Esophagus squamous epithelium (tissue), 5 donors: ENCODE data around the gene MRPL18. TPM values are rescaled to one million over a fixed set of nuclear protein-coding genes. Genes with fewer than 3 reads are reported as not detected.

ENCODE experiments used
- DNase-seq: peaks from one replicate; lab custom pipeline; 2025; lab: John Stamatoyannopoulos, UW
- H3K27ac ChIP-seq, 4 donors: fragments of 200-600 bp; sonication (generic); one replicate each; pipeline ENCODE4 v1.5.1; 2016 to 2019; ENCODE audit warnings: mild to moderate bottlenecking in 1 of 4
- H3K27me3 ChIP-seq, 4 donors: fragments of 200-600 bp; sonication (generic); 1 replicate in 3 of 4; 2 replicates in 1 of 4; pipeline versions ENCODE4 v1.5.1 to v1.6.0; 2017 to 2021; ENCODE audit warnings: antibody characterized with exemption in 1 of 4
- H3K36me3 ChIP-seq, 3 donors: fragments of 200-600 bp; sonication (generic); one replicate each; pipeline ENCODE4 v1.5.1; 2016 to 2019
- H3K4me1 ChIP-seq, 3 donors: fragments of 200-600 bp; sonication (generic); one replicate each; pipeline ENCODE4 v1.5.1; 2017 to 2019
- H3K4me3 ChIP-seq, 4 donors: fragments of 200-600 bp; sonication (generic); 1 replicate in 3 of 4; 2 replicates in 1 of 4; pipeline ENCODE4 v1.5.1; 2016 to 2019; ENCODE audit warnings: mild to moderate bottlenecking in 2 of 4, moderate library complexity in 1 of 4
- H3K9me3 ChIP-seq, 3 donors: fragments of 200-600 bp; sonication (generic); one replicate each; pipeline ENCODE4 v1.5.1; 2016 to 2019
- CTCF ChIP-seq, 6 experiments: fragments of 450-650 bp in 4 of 6; fragments of 200-600 bp in 2 of 6; sonication (generic) in 2 of 6; IDR thresholded peaks; one replicate each; pipeline ENCODE4 v1.5.1; 2016 to 2019; ENCODE audit warnings: antibody characterized with exemption in 6 of 6, mild to moderate bottlenecking in 4 of 6, moderate library complexity in 4 of 6
- POLR2A ChIP-seq, 4 donors: fragments of 450-650 bp; IDR thresholded peaks; one replicate each; pipeline ENCODE4 v1.6.1; 2017; ENCODE audit warnings: antibody characterized with exemption in 4 of 4, mild to moderate bottlenecking in 4 of 4, moderate library complexity in 3 of 4
- WGBS, 2 donors: methylation state at CpG; one replicate each; pipeline ENCODE4 v1.1.5; 2018; 5-methylcytosine and 5-hydroxymethylcytosine counted together
- intact Hi-C: fragments of 100-400 bp; cut with DNase I; formaldehyde crosslinking; loops from one replicate; pipeline ENCODE4 v1.15.0; 2022
- total RNA-seq, 4 donors: library from RNA; depleted of rRNA; stranded (reverse); fragments of >200 nt; gene quantifications; one replicate each; pipeline ENCODE4 v1.1.0, GENCODE V29; 2016
- donor health status: DM: yes; HTN: yes; CAD: no.

MRPL18 gene
- total RNA-seq, 4 donors from 2014 or later = 46.9 to 94.2 (median 56.0) TPM

DNA sequence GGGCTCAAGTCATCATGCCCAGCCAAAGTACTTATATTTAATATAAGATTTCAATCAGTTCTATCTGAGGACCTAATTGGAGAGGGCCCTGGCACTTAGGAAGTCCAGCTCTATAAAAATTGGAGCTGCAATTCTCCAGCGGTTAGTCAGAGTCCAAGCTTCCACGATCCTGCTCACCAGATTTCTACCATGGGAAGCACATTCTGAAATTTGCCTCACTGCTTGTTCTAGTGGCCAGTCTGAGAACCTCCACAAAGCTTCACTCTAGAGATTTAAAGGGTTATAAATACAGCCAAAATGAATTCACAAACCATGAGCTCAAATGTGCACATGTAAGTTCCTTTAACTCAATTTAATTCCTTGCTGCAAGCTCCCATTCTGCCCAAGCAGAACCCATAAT, 43.3 kb downstream of the MRPL18 start:
- H3K27ac ChIP-seq = no peak overlapping the region
- intact Hi-C loops = no loop called here
- H3K9me3 ChIP-seq = no peaks in the 10 kb centered on the region
- H3K36me3 ChIP-seq = no peaks in the 10 kb centered on the region
- no peak for DNase-seq
- TF ChIP-seq CTCF (IDR thresholded peaks at IDR 0.05) (no peak), POLR2A (IDR thresholded peaks at IDR 0.05) (no peak)
- peaks cover 0 to 8% (median 0%) of the 10 kb centered on the region in 3 donors for H3K4me1 ChIP-seq
- no peak overlapping the region for H3K4me3 ChIP-seq
- peaks cover 0 to 9% (median 0%) of the 10 kb centered on the region in 4 donors for H3K27me3 ChIP-seq
- WGBS, 2 donors = 83 to 92% methylated on average over 2 of the region's 2 CpGs

- H3K36me3 ChIP-seq = no peaks in the 10 kb centered on the region
- H3K4me1 ChIP-seq = peaks cover 0 to 8% (median 0%) of the 10 kb centered on the region in 3 donors
- H3K9me3 ChIP-seq = no peaks in the 10 kb centered on the region
- H3K27me3 ChIP-seq = peaks cover 0 to 9% (median 0%) of the 10 kb centered on the region in 4 donors
- intact Hi-C loops = no loop called here
- DNase-seq = no peak
- TF ChIP-seq POLR2A (IDR thresholded peaks at IDR 0.05) = no peak
- TF ChIP-seq CTCF (IDR thresholded peaks at IDR 0.05) = no peak
- no peak overlapping the region for H3K4me3 ChIP-seq
- H3K27ac ChIP-seq = no peak overlapping the region
- 92 to 97% methylated on average over 3 to 4 of the region's 5 CpGs for WGBS, 2 donors
These were observed 43.8 kb downstream of the MRPL18 start for GRCh38 chr6:159833997-159834603.

GRCh38 chr6:159836718-159837490, 46.6 kb downstream of the MRPL18 start:
- WGBS, 2 donors = 76 to 86% methylated on average over 16 to 18 of the region's 29 CpGs
- DNase-seq = no peak

GRCh38 chr6:159837511-159837910, 47.2 kb downstream of the MRPL18 start:
- Histone ChIP-seq H3K4me3 (no peak overlapping the region), H3K27ac (no peak overlapping the region), H3K36me3 (no peaks in the 10 kb centered on the region), H3K9me3 (no peaks in the 10 kb centered on the region), H3K27me3 (no peaks in the 10 kb centered on the region), H3K4me1 (peaks cover 0 to 8% (median 0%) of the 10 kb centered on the region in 3 donors)
- intact Hi-C loops = no loop called here
- 79 to 80% methylated on average over 7 to 8 of the region's 8 CpGs for WGBS, 2 donors
- TF ChIP-seq CTCF (IDR thresholded peaks at IDR 0.05) (no peak), POLR2A (IDR thresholded peaks at IDR 0.05) (no peak)
- no peak for DNase-seq

More at GRCh38 chr6:159836718-159837490, 46.6 kb downstream of the MRPL18 start:
- H3K4me3 ChIP-seq = no peak overlapping the region
- no peak overlapping the region for H3K27ac ChIP-seq
- intact Hi-C loops = no loop called here
- TF ChIP-seq CTCF (IDR thresholded peaks at IDR 0.05) = no peak
- H3K36me3 ChIP-seq = no peaks in the 10 kb centered on the region
- no peaks in the 10 kb centered on the region for H3K27me3 ChIP-seq
- H3K9me3 ChIP-seq = no peaks in the 10 kb centered on the region
- H3K4me1 ChIP-seq = peaks cover 0 to 8% (median 0%) of the 10 kb centered on the region in 3 donors
